HG03196 (cell line): ENCODE measurements around the gene KIF16B.

Source experiments
- ATAC-seq: cut with Tn5 transposase; IDR thresholded peaks from one replicate; pipeline ENCODE4 v1.9.1; 2021; ENCODE audit not compliant: unreplicated experiment

KIF16B gene

GRCh38 chr20:16405254-16405653, 168.0 kb downstream of the KIF16B start:
- no peak for ATAC-seq

- no peak for ATAC-seq
These were observed 168.6 kb downstream of the KIF16B start for GRCh38 chr20:16404640-16405039.

GRCh38 chr20:16404171-16404570, 169.1 kb downstream of the KIF16B start:
- ATAC-seq, result no peak

GRCh38 chr20:16400234-16400633, 173.0 kb downstream of the KIF16B start:
- ATAC-seq, result no peak

GRCh38 chr20:16399801-16400200, 173.4 kb downstream of the KIF16B start:
- no peak for ATAC-seq

GRCh38 chr20:16397086-16397485, 176.2 kb downstream of the KIF16B start:
- ATAC-seq, result no peak

GRCh38 chr20:16395366-16395765, 177.9 kb downstream of the KIF16B start:
- ATAC-seq, result no peak

GRCh38 chr20:16394784-16395183, 178.5 kb downstream of the KIF16B start:
- ATAC-seq, result no peak

GRCh38 chr20:16393836-16394235, 179.4 kb downstream of the KIF16B start:
- ATAC-seq, result no peak

- no peak for ATAC-seq
These were observed 180.0 kb downstream of the KIF16B start for GRCh38 chr20:16393297-16393696.

GRCh38 chr20:16392346-16392745, 180.9 kb downstream of the KIF16B start:
- ATAC-seq, result peak; percentile 79

- ATAC-seq, result no peak
These were observed 182.3 kb downstream of the KIF16B start for GRCh38 chr20:16390991-16391390.

- no peak for ATAC-seq
These were observed 184.5 kb downstream of the KIF16B start for GRCh38 chr20:16388731-16389130.

- no peak for ATAC-seq
These were observed 185.6 kb downstream of the KIF16B start for GRCh38 chr20:16387666-16388065.

- no peak for ATAC-seq
These were observed 187.4 kb downstream of the KIF16B start for GRCh38 chr20:16385891-16386290.

GRCh38 chr20:16385462-16385861, 187.8 kb downstream of the KIF16B start:
- ATAC-seq, result no peak

- ATAC-seq, result no peak
These were observed 191.8 kb downstream of the KIF16B start for GRCh38 chr20:16381444-16381843.

- ATAC-seq, result no peak
These were observed 194.4 kb downstream of the KIF16B start for GRCh38 chr20:16378712-16379370.

GRCh38 chr20:16378122-16378521, 195.1 kb downstream of the KIF16B start:
- no peak for ATAC-seq

GRCh38 chr20:16369441-16369840, 203.8 kb downstream of the KIF16B start:
- ATAC-seq, result no peak

- no peak for ATAC-seq
These were observed 204.5 kb downstream of the KIF16B start for GRCh38 chr20:16368645-16369292.

GRCh38 chr20:16367948-16368560, 205.2 kb downstream of the KIF16B start:
- no peak for ATAC-seq
